GM19351 (cell line): ENCODE data around the gene ZNF740.
"Not testable (repeated sequence)": the region's sequence is repeated elsewhere in the genome, so short reads cannot be mapped to it uniquely, and the experiment has no call there.

Experiments used
- ATAC-seq: cut with Tn5 transposase; IDR thresholded peaks from one replicate; pipeline ENCODE4 v1.9.1; 2021; ENCODE audit warnings: mild to moderate bottlenecking, moderate library complexity; ENCODE audit not compliant: unreplicated experiment

The ZNF740 gene

GRCh38 chr12:53193985-53194716, 13.6 kb downstream of the ZNF740 start:
- no peak for ATAC-seq

- ATAC-seq = no peak
These were observed 14.5 kb downstream of the ZNF740 start for GRCh38 chr12:53194973-53195372.

GRCh38 chr12:53195516-53196420, 15.2 kb downstream of the ZNF740 start:
- ATAC-seq = no peak

GRCh38 chr12:53196486-53196885, 16.0 kb downstream of the ZNF740 start:
- ATAC-seq = no peak

GRCh38 chr12:53197011-53197640, 16.6 kb downstream of the ZNF740 start:
- no peak for ATAC-seq

- ATAC-seq = no peak
These were observed 18.1 kb downstream of the ZNF740 start for GRCh38 chr12:53198486-53199110.

GRCh38 chr12:53199700-53200099, 19.2 kb downstream of the ZNF740 start:
- no peak for ATAC-seq

- peak; percentile 22 for ATAC-seq
These were observed 19.6 kb downstream of the ZNF740 start for GRCh38 chr12:53200107-53200457.

GRCh38 chr12:53200458-53201176, 20.1 kb downstream of the ZNF740 start:
- ATAC-seq = peak; percentile 62

- no peak for ATAC-seq
These were observed 20.6 kb downstream of the ZNF740 start for GRCh38 chr12:53201177-53201541.

GRCh38 chr12:53201639-53202038, 21.1 kb downstream of the ZNF740 start:
- ATAC-seq = no peak

- not testable (repeated sequence) for ATAC-seq
These were observed 21.8 kb downstream of the ZNF740 start for GRCh38 chr12:53202316-53202715.

- no peak for ATAC-seq
These were observed 23.8 kb downstream of the ZNF740 start for GRCh38 chr12:53204351-53204750.

GRCh38 chr12:53205747-53206419, 25.4 kb downstream of the ZNF740 start:
- peak; percentile 76 for ATAC-seq

GRCh38 chr12:53207042-53207441, 26.5 kb downstream of the ZNF740 start, which contains the start of gene ITGB7:
Gene ITGB7 (minus strand): TSS chr12:53207251. CDS start chr12:53200443, 6,808 bp downstream.
- peak; percentile 53 for ATAC-seq

- no peak for ATAC-seq
These were observed 27.9 kb downstream of the ZNF740 start for GRCh38 chr12:53208435-53208834.

- ATAC-seq = peak; percentile 35
These were observed 28.4 kb downstream of the ZNF740 start for GRCh38 chr12:53208877-53209463.

GRCh38 chr12:53210843-53211242, 30.3 kb downstream of the ZNF740 start:
- ATAC-seq = no peak
